Raji (cell line): Measurements from ENCODE around the gene NRP1.

Source experiments
- POLR2A ChIP-seq: IDR thresholded peaks from 2 replicates; pipeline ENCODE4 v1.6.1; 2011; ENCODE audit warnings: low read depth, low read length, control low read depth; ENCODE audit not compliant: insufficient read depth

The NRP1 gene

DNA sequence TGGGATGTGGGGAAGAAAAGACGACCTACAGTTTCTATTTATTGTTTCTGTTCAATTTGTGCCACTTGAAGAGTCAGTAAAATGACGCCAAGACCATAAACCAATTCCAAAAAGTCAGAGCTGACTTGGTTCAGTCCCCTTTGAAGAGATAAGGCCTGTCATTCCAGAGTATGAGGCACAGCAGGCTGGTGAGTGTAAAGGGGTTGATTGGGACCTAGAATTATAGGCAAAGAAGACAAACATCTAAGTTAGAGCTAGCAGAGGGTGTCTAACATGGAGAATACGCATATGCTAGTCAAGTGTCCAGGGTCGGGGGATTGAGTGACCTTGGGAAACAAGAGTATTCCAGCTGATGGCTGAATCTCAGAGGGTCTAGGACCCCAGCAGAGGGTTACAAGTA lies 23.6 kb downstream of the NRP1 start:
- TF ChIP-seq POLR2A, result no peak

- TF ChIP-seq POLR2A, result no peak
Measured at GRCh38 chr10:33309406-33309805, 25.1 kb downstream of the NRP1 start.

DNA sequence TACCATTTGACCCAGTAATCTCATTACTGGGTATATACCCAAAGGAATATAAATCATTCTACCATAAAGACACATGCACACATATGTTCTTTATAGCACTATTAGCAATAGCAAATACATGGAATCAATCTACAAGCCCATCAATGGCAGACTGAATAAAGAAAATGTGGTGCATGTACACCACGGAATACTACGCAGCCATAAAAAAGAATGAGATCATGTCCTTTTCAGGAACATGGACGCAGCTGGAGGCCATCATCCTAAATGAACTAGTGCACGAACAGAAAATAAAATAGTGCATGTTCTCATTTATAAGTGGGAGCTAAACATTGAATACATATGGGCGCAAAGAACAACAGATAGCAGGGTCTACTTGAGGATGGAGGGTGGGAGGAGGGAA lies 26.6 kb downstream of the NRP1 start:
- no peak for TF ChIP-seq POLR2A

DNA sequence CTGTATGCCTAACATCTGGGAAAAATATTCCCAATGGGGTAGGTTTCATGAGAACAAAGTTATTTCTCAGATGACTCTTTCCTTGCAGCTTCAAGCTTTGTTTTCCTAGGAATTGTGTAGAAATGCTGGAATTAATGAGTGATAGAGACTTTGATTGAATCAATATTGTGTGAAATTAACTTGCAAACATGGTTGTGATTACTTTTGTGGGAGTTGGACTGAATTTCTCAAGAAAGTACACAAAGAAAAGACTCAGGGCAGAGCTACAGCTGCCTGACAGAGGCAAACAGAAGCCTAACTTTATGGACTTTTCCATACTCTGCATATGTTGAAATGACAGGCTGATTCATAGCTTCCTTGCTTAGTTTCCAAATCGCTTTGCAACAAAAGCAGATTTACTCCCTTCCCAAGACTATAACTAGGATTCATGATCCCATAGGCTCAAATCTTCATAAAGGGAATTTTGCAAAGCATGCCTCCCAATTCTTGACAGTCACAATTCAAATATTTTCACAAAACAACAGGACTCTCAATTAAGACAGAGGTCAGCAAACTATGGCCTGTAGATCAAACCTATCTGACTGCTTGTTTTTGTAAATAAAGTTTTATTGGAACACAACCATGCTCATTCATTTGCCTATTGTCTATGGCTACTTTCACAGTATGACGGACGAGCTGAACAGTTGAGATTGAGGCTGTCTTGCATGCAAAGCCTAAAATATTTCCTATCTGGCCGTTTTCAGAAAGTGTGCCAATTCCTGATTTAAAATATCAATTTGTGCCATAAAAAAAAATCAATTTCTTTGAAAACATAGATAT lies 27.6 kb downstream of the NRP1 start:
- TF ChIP-seq POLR2A, result no peak

GRCh38 chr10:33306126-33306525 lies 28.3 kb downstream of the NRP1 start:
- no peak for TF ChIP-seq POLR2A

- no peak for TF ChIP-seq POLR2A
Measured at GRCh38 chr10:33304423-33305225, 29.8 kb downstream of the NRP1 start.

DNA sequence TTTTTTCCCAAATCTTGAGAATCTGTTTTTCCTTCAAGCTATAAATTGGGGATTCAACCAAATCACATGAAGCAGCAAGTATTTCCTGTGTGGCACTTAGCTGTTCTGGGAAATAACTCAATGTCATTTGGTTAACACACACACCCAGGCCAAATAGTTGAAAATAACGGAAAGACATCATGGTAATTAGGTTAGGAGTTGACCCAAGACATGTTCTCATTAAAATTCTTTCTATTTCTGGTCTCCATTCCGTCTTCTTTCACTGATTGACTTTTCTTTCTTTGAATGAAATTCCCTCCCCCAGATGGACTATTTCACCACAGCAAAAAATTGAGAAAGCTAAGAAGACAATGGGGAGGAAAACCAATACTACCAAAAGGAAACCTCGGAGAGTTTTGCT lies 30.5 kb downstream of the NRP1 start:
- no peak for TF ChIP-seq POLR2A

GRCh38 chr10:33302208-33302829 lies 32.1 kb downstream of the NRP1 start:
- no peak for TF ChIP-seq POLR2A

DNA sequence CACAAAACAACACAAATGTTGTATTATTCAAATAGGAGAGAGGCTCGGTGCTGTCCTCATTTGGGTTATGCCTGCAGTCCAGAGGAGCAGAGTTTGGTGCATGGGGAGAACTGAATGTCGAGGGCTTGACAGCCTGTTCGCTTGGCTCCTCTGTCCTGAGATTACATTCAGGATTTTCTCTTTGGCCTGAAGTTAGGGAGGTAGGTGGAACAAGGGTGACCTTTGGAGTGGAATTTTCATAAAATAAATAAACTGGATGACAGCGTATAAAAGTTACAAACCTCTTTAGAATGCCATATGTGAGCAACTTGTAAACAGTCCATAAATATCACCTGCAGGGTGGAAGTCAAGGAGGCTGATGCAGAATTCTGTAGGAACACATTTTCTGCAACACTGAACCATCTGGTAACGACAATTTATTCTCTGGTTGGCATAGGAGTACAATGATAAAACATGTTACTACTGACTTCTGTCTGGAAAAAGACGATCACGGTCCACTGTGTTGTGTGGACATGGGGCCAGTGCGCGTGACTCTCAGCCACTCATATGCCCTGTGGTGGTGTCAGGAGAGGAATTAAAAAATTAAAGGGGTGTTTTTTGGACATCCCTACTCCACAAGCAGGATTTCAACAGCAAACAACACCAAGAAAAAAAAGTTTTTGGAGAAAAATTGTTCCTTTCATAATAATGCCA lies 33.2 kb downstream of the NRP1 start:
- TF ChIP-seq POLR2A, result no peak

DNA sequence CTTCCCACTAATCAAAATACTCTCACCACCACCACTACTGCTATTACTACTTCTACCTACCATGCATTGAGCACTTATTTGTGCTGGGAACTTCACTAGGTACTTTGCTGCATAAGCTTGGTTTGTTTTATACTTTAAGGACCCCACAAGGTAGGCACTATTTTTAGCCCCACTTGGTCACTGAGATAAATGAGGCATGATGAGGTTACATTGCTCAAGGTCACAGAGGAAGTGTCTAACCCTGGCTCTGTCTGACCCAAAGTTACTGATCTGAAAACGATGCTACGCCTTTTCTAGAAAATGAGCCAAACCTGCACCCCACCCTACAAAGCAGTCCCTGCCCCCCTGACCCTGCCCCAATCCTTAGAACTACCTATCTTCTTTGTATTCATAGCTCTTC lies 35.6 kb downstream of the NRP1 start:
- TF ChIP-seq POLR2A, result no peak

DNA sequence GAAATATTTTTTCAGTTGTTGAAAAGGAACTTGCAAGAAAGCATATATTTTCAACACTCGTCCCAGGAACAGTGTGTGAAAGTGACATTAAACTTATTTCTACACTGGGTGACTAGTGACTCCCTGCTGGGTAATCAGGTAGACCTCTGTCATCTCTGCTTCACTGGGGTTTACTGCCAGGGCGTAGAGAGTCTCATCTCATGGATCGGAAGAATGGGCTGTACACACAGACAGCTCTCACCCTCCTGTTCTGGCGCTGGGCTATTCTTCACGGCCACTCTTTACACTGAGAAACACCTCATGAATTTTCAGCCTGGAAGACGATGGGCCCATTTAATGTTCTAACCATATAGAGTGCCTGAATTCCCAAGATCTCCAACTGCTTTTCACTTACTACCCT lies 36.4 kb downstream of the NRP1 start:
- no peak for TF ChIP-seq POLR2A

DNA sequence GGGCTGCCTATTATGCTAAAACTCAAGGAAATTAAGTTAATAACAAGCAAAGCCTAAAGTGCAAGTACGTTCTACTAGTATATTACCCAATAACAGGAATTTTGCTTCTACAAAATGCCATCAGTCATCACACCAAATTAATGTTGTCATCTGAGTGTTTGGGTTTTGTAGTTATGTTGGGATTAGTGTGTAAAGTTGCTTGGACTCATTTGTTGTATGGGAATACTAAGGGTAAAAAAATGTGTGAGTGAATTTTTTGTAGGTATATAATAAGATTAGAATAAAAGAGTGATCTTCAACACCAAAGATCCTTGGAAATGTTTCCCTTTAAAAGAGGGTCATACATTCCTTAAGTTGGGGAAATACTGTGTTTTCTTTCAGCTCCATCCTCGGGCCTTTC lies 38.6 kb downstream of the NRP1 start:
- no peak for TF ChIP-seq POLR2A

DNA sequence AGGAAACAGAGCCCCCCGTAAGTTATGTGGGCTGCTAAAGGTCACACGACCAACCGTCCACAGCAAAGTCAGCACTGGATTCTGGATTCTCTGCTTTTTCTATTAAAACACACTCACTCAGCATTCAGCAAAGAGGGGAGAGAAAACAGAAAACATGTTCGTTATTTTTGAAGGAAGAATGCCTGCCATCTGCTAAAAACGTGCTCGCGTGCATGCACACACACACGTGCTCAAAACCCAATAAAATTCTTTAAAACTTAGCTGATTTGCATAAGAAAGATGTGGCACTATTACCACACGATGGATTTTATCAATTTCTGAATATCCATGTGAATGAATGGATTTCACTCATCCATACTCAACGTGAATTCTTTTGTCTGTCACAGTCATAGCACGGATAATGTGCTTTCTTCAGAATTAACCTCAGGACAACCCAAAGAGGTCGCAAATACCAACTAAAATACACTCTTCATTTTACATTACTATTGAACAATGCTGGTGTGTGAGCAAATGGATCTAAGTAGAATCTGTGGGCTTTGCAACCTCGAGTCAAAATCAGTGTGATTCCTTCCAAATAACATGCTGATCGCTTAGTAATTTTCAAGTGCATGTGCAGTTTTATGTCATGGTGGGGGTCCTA lies 40.8 kb downstream of the NRP1 start:
- TF ChIP-seq POLR2A, result no peak

GRCh38 chr10:33293076-33293475 lies 41.4 kb downstream of the NRP1 start:
- no peak for TF ChIP-seq POLR2A

DNA sequence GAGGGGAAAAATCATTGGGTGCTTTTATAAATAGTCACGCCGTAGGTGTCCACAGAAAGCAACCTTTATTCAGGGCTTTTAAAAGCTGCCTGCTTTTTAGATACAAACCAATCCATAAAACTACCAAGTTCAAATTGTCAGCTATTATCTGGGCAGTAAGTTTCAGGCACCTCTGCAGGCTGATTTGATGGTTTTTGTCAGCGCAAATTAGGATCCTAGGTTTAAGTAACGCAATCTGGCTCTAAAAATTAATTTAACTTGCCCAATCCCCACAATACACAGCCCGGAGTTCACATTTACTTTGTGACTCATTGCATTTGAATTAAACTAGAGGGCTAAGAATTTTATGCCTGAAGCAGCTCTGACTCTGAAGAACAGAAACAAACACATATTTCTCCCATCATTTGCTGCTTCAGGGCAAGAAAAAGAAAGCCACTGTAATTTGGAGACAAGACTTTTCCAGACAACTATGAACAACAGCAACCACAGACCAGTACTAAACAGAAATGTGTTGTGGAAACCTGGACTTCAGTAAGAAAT lies 43.3 kb downstream of the NRP1 start:
- TF ChIP-seq POLR2A, result no peak
